ENCODE results near the gene KDF1.

GRCh38 chr1:26978901-26979300 lies 18.6 kb upstream of the KDF1 start:
- TF ChIP-seq, protein P1, sequence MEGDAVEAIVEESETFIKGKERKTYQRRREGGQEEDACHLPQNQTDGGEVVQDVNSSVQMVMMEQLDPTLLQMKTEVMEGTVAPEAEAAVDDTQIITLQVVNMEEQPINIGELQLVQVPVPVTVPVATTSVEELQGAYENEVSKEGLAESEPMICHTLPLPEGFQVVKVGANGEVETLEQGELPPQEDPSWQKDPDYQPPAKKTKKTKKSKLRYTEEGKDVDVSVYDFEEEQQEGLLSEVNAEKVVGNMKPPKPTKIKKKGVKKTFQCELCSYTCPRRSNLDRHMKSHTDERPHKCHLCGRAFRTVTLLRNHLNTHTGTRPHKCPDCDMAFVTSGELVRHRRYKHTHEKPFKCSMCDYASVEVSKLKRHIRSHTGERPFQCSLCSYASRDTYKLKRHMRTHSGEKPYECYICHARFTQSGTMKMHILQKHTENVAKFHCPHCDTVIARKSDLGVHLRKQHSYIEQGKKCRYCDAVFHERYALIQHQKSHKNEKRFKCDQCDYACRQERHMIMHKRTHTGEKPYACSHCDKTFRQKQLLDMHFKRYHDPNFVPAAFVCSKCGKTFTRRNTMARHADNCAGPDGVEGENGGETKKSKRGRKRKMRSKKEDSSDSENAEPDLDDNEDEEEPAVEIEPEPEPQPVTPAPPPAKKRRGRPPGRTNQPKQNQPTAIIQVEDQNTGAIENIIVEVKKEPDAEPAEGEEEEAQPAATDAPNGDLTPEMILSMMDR (IDR thresholded peaks at IDR 0.05): no peak
- TF ChIP-seq POLR2AphosphoS5 (IDR thresholded peaks at IDR 0.05) (no peak), POLR2A (IDR thresholded peaks at IDR 0.05) (no peak)

Data from gastroesophageal sphincter (tissue), 3 donors.